HG02588 (cell line): ENCODE results near the gene TEFM.
"Not testable (repeated sequence)": the region's sequence is repeated elsewhere in the genome, so short reads cannot be mapped to it uniquely, and the experiment has no call there.

ENCODE experiments used
- ATAC-seq: cut with Tn5 transposase; IDR thresholded peaks from one replicate; pipeline ENCODE4 v1.9.1; 2021; ENCODE audit warnings: mild to moderate bottlenecking, moderate library complexity; ENCODE audit not compliant: unreplicated experiment

The TEFM gene

GRCh38 chr17:30921544-30922196, 15.6 kb upstream of the TEFM start, which contains the start of gene ADAP2:
Gene ADAP2 (plus strand): TSS chr17:30921945. CDS start chr17:30922015, 70 bp downstream.
- ATAC-seq, result no peak

GRCh38 chr17:30920683-30921543, 14.9 kb upstream of the TEFM start:
- ATAC-seq, result no peak

GRCh38 chr17:30920282-30920681, 14.2 kb upstream of the TEFM start:
- ATAC-seq, result no peak

GRCh38 chr17:30917050-30917449, 11.0 kb upstream of the TEFM start:
- no peak for ATAC-seq

- ATAC-seq, result no peak
These were observed 10.0 kb upstream of the TEFM start for GRCh38 chr17:30915833-30916611.

- ATAC-seq, result no peak
These were observed 7.9 kb upstream of the TEFM start for GRCh38 chr17:30913955-30914354.

- ATAC-seq, result not testable (repeated sequence)
These were observed 4.1 kb upstream of the TEFM start for GRCh38 chr17:30910151-30910550.

- ATAC-seq, result no peak
These were observed 2.8 kb upstream of the TEFM start for GRCh38 chr17:30908717-30909420.

GRCh38 chr17:30905742-30906100, 317 bp downstream of the TEFM start:
- ATAC-seq, result peak; percentile 31

- ATAC-seq, result no peak
These were observed 8.7 kb downstream of the TEFM start for GRCh38 chr17:30897311-30897710.

- ATAC-seq, result no peak
These were observed 11.8 kb downstream of the TEFM start for GRCh38 chr17:30894236-30894635.

- ATAC-seq, result no peak
These were observed 19.9 kb downstream of the TEFM start for GRCh38 chr17:30886187-30886586.

- no peak for ATAC-seq
These were observed 37.0 kb downstream of the TEFM start for GRCh38 chr17:30869005-30869404.

- no peak for ATAC-seq
These were observed 41.4 kb downstream of the TEFM start for GRCh38 chr17:30864636-30865035.

- ATAC-seq, result no peak
These were observed 47.3 kb downstream of the TEFM start for GRCh38 chr17:30858556-30859250.

GRCh38 chr17:30854146-30854545, 51.9 kb downstream of the TEFM start:
- ATAC-seq, result no peak
